K562 treated with DMSO at 1 percent for 12 hours (cell line): ENCODE measurements around the gene GPR50. TPM values are rescaled to one million over a fixed set of nuclear protein-coding genes. Genes with fewer than 3 reads are reported as not detected.

ENCODE experiments used
- total RNA-seq: library from RNA; unstranded; fragments of 300-600 nt; gene quantifications from 2 replicates; pipeline ENCODE4 v1.2.3, GENCODE V29; 2022; ENCODE audit not compliant: insufficient read depth

The GPR50 gene
- total RNA-seq: not detected in 2 replicates

GRCh38 chrX:151176231-151176750 lies at the start of gene GPR50:
Gene GPR50 (plus strand): TSS chrX:151176584. CDS start chrX:151176722, 138 bp downstream.

Other genes starting within 250 kb of the GPR50 start
- gene HMGB3, start 193.2 kb upstream of the GPR50 start, total RNA-seq: 34.9 and 54.0 TPM in 2 replicates
- 7.3 and 15.5 TPM in 2 replicates for gene VMA21, start 220.6 kb downstream of the GPR50 start, total RNA-seq